Body of pancreas (tissue), 4 donors: ENCODE results near the gene NCAM2.

Source experiments
- CTCF ChIP-seq, 7 experiments: fragments of 450-650 bp in 4 of 7; fragments of 200-600 bp in 3 of 7; sonication (generic) in 3 of 7; IDR thresholded peaks; one replicate each; pipeline ENCODE4 v1.5.1; 2016 to 2019; ENCODE audit warnings: antibody characterized with exemption in 7 of 7
- POLR2A ChIP-seq, 3 donors: fragments of 450-650 bp; IDR thresholded peaks; one replicate each; pipeline ENCODE4 v1.6.1; 2016; ENCODE audit warnings: antibody characterized with exemption in 3 of 3, mild to moderate bottlenecking in 2 of 3

GRCh38 chr21:21464684-21465083, 466.5 kb downstream of the NCAM2 start:
- no peak for TF ChIP-seq POLR2A (IDR thresholded peaks at IDR 0.05)
- TF ChIP-seq CTCF (IDR thresholded peaks at IDR 0.05): no peak
